HL-60/S4 treated with retinoic acid at 250 ng/mL for 4 days and 3 days (cell line): Measurements from ENCODE around the gene CTXND1.
"Not testable (repeated sequence)": the region's sequence is repeated elsewhere in the genome, so short reads cannot be mapped to it uniquely, and the experiment has no call there.

Experiments
- in situ Hi-C: fragments of 300-500 bp; cut with MboI; formaldehyde crosslinking; loops from 2 replicates; pipeline ENCODE4 v1.7.0; 2022; ENCODE audit warnings: low sequenced_read_pairs

Gene CTXND1

GRCh38 chr15:80252121-80252518 lies at the start of gene CTXND1:
Gene CTXND1, minus strand, starts transcription at chr15:80252213. Its CDS starts 50,264 bp downstream, at chr15:80201949.
- in situ Hi-C loops = no loop called here

DNA sequence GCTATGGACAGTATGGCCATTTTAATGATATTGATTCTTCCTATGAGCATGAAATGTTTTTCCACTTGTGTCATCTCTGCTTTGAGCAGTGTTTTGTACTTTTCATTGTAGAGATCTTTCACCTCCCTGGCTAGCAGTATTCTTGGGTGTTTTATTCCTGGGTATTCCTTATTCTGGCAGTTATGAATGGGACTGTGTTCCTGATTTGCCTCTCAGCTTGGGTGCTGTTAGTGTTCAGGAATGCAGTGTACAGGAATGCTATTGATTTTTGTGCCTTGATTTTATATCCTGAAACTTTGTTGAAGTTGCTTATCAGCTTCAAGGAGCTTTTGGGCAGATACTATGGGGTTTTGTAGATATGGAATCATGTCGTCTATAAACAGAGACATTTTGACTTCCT lies 49.5 kb upstream of the CTXND1 start:
- in situ Hi-C loops = no loop called here

DNA sequence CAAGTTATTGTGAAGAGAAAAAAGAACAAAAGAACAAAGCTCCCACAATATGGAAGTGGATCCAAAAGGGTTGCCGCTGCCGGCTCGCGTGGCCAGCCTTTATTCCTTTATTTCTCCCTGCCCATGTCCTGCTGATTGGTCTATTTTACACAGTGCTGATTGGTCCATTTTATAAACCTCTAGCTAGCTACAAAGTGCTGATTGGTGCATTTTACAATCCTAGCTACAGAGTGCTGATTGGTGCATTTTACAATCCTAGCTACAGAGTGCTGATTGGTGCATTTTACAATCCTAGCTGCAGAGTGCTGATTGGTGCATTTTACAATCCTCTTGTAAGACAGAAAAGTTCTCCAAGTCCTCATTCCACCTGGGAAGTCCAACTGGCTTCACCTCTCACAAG lies 43.8 kb upstream of the CTXND1 start:
- in situ Hi-C loops = not testable (repeated sequence)

GRCh38 chr15:80292079-80292478 lies 40.1 kb upstream of the CTXND1 start:
- in situ Hi-C loops = no loop called here

GRCh38 chr15:80290891-80291290 lies 38.9 kb upstream of the CTXND1 start:
- in situ Hi-C loops = not testable (repeated sequence)

DNA sequence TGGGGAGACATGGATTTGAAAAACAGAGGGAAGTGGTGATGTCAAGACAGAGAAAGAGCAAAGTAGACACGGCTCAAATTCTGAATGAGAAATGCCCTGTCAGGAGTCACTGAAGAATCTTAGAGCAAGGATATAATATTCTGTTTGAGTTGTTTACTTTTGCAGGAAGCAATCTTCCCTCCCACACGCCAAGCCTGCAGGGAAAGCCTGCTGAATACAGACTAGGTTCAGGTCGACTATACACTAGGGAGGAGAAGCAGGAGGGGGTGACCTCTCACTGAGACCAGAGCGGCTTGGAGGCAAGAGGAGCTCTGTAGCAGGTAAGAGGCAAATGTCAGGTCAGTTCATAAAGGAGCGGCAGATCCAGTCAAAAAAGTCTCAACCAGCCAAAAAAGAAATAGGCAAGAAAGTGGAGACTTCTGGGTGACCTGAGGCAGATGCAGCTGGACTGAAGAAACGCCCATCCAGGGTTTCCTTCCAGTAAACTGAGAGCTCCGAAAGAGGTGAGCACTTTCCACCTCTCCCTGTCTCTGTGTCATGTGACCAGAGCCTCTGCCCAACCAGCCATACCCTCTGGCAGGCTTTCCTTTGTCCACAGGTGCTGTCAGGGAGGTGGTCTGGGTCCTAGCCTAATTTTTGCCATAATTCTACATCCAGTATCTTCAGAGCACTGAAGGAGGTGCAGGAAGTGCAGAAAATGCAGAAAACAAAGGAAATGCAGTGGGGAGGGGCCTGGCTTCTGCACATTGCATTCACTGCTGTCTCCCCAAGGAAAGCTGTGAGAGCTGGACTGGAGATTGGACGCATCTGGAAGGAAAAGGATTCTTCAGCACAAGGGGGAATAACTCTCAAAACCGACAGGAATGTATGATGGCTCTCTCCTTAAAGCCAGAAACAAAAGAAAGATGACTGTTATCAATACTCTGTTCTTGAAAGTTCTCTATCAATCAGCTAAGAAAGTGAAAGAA lies 37.8 kb upstream of the CTXND1 start:
- in situ Hi-C loops = no loop called here

DNA sequence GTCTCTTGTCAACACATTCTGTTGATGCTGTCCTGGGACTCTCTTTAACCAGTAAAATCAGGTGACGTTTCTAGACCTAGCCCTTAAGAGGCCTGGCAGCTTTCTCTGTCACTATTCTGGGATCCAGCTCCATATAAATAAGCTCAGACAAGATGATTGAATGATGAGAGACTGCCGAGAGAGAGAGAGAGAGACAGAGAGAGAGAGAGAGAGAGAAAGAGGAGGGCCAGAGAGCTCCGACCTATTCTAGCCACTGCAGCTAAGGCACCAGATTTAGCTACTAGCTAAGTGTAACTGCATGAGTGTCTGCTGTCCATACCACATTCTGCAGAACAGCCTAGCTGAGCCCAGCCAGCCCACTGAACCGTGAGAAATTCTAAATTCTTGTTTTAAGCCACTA lies 36.1 kb upstream of the CTXND1 start:
- in situ Hi-C loops = no loop called here

DNA sequence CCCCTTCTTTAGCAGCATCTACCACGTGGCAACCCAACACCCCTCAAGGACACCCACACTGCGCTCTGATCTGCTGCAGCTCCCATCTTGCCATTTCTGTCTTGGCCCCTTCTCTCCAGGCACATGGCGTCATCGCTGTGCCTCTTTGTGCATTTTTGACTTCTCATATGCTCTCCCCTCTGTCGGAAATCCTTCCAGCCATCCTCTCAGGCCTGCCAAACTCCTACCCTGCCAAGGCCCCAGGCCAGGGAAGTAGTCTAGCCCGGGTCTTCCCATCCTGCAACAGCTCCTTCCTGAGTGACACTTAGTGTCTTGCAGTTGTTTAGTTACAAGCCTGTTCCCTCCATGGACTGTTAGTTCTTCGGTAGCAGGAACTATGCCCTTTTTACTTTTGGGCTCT lies 34.0 kb upstream of the CTXND1 start:
- in situ Hi-C loops = no loop called here

DNA sequence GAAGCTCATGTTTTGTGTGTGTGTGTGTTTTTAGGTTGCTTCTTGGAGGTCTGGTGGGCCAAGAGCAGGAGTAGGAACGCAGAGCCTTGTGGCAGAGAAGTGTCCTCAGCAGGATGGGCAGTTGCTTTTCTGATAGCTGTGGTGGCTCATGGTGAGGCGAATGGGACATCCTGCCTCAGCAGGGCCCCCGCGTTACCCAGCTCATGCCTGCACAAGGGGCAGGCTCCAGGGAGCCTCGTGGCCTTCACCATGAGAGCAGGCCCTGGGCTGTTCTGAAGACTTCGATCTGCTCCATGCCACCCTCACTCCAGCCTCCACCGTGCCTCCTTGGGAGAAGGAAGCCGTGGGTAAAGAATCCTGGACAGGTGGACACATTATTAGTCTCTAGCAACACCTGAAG lies 33.4 kb upstream of the CTXND1 start:
- in situ Hi-C loops = no loop called here

DNA sequence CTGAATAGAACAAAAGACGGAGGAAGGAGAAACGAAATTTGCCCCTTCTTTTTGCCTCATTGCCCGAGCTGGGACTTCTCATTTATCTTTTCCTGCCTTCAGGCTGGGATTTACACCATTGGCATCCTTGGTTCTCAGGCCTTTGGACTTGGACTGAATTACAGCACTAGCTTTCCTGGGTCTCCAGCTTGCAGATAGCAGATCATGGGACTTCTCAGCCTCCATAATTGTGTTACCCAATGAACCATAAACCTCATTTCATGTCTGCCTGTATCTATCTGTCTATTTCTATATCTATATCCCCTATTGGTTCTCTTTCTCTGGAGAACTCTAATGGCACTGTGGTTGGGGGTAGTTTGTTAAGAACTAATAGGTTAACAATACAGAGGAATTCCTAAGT lies 31.5 kb upstream of the CTXND1 start:
- in situ Hi-C loops = no loop called here

GRCh38 chr15:80277147-80277546 lies 25.1 kb upstream of the CTXND1 start:
- in situ Hi-C loops = no loop called here

GRCh38 chr15:80275961-80276360 lies 23.9 kb upstream of the CTXND1 start:
- in situ Hi-C loops = no loop called here

GRCh38 chr15:80274996-80275395 lies 23.0 kb upstream of the CTXND1 start:
- in situ Hi-C loops = no loop called here

DNA sequence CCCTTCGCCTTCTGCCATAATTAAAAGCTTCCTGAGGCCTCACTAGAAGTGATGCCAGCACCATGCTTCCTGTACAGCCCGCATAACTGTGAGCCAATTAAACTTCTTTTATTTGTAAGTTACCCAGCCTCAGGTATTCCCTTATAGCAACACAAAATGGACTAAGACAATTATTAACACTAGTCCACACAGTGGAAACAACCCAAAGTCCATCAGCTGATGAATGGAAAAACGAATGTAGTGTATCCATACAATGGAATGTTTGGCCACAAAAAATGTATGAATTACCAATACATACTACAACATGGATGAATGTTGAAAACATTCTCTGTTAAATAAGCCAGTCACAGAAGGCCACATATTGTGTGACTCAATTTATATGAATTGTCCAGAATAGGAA lies 22.5 kb upstream of the CTXND1 start:
- in situ Hi-C loops = no loop called here

- in situ Hi-C loops = no loop called here
These were observed 21.0 kb upstream of the CTXND1 start for GRCh38 chr15:80272987-80273386.

- in situ Hi-C loops = no loop called here
These were observed 18.5 kb upstream of the CTXND1 start for GRCh38 chr15:80270472-80270871.

- in situ Hi-C loops = no loop called here
These were observed 16.1 kb upstream of the CTXND1 start for GRCh38 chr15:80268101-80268500.

DNA sequence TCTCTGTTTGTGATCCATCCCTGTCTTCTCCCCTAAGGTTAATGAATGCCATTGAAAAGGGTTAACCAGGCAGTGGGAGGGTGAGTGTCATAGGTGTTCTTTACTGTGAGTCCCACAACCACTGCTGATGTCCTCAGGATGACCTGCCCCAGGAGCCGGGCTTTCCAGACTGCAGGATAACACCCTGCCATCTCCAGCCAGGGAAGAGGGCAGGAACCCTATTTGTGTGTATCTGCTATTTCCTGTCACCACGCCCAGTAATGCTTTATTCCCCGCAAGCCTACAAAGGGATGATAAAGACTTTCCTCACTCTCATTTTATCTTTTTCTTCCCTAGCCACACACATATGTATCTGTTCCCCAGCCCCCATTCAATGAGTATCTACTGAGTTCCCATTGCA lies 15.6 kb upstream of the CTXND1 start:
- in situ Hi-C loops = no loop called here

DNA sequence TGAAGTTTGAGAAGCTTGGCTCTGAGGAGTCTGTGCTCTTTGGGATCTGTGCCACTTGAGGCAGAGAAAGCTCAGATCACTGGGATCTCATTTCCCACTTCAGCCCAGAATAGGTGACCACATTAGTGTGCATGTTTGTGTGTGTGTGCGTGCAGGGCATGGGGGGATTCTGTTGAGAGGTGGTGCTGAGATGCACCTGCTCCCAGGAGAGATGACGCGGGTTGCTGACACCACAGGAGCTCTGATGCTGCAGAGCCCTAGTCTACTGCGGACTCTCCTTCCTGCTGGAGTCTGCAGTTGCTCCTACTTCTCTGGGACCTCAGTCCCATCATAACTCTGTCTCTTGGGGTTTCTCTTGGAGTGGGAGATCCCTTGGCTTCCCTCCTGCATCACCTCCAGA lies 14.7 kb upstream of the CTXND1 start:
- in situ Hi-C loops = no loop called here

DNA sequence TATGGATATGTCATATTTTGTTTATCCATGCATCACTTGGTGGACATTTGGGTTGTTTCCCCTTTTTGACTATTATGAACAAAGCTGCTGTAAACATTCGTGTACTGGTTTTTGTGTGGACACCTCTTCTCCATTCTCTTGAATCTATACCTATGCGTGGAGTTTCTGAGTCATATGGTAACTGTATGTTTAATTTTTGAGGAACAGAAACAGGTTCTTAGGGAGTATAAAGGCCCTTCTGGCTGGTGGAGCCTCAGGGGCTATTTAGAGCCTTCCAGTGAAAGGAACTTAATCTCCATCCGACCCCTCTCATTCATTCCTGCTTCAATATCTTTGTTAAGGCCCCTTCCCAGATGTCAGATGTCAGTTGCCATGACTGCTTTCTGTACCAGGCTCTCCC lies 14.1 kb upstream of the CTXND1 start:
- in situ Hi-C loops = no loop called here

DNA sequence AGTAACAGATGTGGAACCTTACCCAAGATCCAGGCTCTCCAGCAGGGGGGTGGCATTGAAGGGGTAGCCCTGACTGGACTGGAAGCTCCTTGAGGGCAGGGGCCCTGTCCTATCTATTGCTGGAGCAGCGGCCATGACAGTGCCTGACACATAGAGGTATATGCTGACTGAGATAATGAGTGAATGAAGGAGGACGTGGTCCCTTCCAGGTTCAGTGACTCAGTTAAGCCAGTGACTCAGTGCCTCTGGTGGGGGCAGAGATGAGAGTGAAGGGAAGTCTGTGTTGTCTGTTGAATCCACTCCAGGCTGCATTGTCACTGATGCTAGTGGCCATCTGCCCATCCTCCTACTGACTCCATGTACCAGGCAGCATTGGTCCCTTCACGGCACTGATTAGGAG lies 13.0 kb upstream of the CTXND1 start:
- in situ Hi-C loops = no loop called here

DNA sequence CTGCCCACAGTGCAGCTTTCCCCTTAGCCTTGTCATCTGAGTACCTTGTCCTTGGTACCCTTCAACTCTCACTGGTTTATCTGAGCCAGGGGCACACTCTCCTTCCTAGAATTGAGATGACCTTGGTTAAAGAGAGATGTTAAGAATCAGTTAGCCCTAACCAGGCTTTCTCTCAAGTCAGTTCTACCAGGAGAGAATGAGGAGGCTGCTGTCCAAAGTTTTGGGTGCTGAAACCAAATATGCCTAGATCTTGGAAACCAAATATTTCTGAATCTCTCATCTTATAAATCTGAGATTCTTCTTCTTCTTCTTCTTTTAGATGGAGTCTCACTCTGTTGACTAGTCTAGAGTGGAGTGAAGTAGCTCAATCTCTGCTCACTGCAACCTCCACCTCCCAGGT lies 12.0 kb upstream of the CTXND1 start:
- in situ Hi-C loops = no loop called here

GRCh38 chr15:80260551-80260950 lies 8.5 kb upstream of the CTXND1 start:
- in situ Hi-C loops = no loop called here
